Transverse colon (tissue), 4 donors: Measurements from ENCODE around the gene DUSP18.

ENCODE experiments used
- EP300 ChIP-seq: sonication (generic); formaldehyde crosslinking; IDR thresholded peaks from one replicate; pipeline ENCODE4 v1.6.1; 2017; ENCODE audit warnings: antibody characterized with exemption, low read depth
- POLR2A ChIP-seq: fragments of 450-650 bp; IDR thresholded peaks from one replicate; pipeline ENCODE4 v1.6.1; 2016; ENCODE audit warnings: antibody characterized with exemption, mild to moderate bottlenecking, moderate library complexity
- POLR2AphosphoS5 ChIP-seq, 3 donors: sonication (generic); formaldehyde crosslinking; IDR thresholded peaks; one replicate each; pipeline ENCODE4 v1.6.1; 2016; ENCODE audit warnings: antibody characterized with exemption in 3 of 3
- TF ChIP-seq, protein P1 (sequence below), 5 experiments: fragments of 200-600 bp in 3 of 5; fragments of 450-650 bp in 2 of 5; sonication (generic) in 3 of 5; IDR thresholded peaks; 1 replicate in 2 of 5; 2 replicates in 3 of 5; pipeline ENCODE4 v1.5.1; 2016 to 2017; ENCODE audit warnings: antibody characterized with exemption in 5 of 5, inconsistent platforms in 3 of 5, mild to moderate bottlenecking in 2 of 5, moderate library complexity in 1 of 5

- TF ChIP-seq, protein P1, sequence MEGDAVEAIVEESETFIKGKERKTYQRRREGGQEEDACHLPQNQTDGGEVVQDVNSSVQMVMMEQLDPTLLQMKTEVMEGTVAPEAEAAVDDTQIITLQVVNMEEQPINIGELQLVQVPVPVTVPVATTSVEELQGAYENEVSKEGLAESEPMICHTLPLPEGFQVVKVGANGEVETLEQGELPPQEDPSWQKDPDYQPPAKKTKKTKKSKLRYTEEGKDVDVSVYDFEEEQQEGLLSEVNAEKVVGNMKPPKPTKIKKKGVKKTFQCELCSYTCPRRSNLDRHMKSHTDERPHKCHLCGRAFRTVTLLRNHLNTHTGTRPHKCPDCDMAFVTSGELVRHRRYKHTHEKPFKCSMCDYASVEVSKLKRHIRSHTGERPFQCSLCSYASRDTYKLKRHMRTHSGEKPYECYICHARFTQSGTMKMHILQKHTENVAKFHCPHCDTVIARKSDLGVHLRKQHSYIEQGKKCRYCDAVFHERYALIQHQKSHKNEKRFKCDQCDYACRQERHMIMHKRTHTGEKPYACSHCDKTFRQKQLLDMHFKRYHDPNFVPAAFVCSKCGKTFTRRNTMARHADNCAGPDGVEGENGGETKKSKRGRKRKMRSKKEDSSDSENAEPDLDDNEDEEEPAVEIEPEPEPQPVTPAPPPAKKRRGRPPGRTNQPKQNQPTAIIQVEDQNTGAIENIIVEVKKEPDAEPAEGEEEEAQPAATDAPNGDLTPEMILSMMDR (IDR thresholded peaks at IDR 0.05): no peak
- no peak for TF ChIP-seq POLR2A
- TF ChIP-seq EP300: no peak
- TF ChIP-seq POLR2AphosphoS5 (IDR thresholded peaks at IDR 0.05): no peak
Observed at GRCh38 chr22:30712094-30712493, 44.4 kb upstream of the DUSP18 start.
